Neutrophil (primary cell): ENCODE results near the gene B3GALT6.
A peak's percentile ranks its signal among the peaks of the same experiment; 100 is the strongest.

Source experiments
- H3K27ac ChIP-seq: fragments of 200-600 bp; sonication (generic); 2 replicates; pipeline ENCODE4 v1.5.1; 2016; ENCODE audit warnings: mild to moderate bottlenecking, moderate library complexity
- H3K27me3 ChIP-seq: fragments of 200-600 bp; sonication (generic); 2 replicates; pipeline ENCODE4 v1.6.0; 2016; ENCODE audit warnings: mild to moderate bottlenecking
- H3K36me3 ChIP-seq: fragments of 200-600 bp; sonication (generic); 2 replicates; pipeline ENCODE4 v1.5.1; 2017
- H3K4me1 ChIP-seq, 2 experiments: fragments of 200-600 bp in 1 of 2; sonication (generic) in 1 of 2; 1 replicate in 1 of 2; 2 replicates in 1 of 2; pipeline versions ENCODE4 v1.5.1 to v1.6.1; 2013 to 2016; ENCODE audit warnings: low read depth in 1 of 2, low read length in 1 of 2, mild to moderate bottlenecking in 1 of 2, moderate library complexity in 1 of 2; ENCODE audit not compliant: control insufficient read depth in 1 of 2, insufficient read depth in 1 of 2
- H3K4me3 ChIP-seq, 2 experiments: fragments of 200-600 bp in 1 of 2; sonication (generic) in 1 of 2; 1 replicate in 1 of 2; 2 replicates in 1 of 2; pipeline ENCODE4 v1.5.1; 2013 to 2016; ENCODE audit warnings: low read depth in 1 of 2, low read length in 1 of 2, mild to moderate bottlenecking in 1 of 2, moderate library complexity in 1 of 2
- H3K9me3 ChIP-seq: fragments of 200-600 bp; sonication (generic); 2 replicates; pipeline ENCODE4 v1.5.1; 2016
- CTCF ChIP-seq: fragments of 200-600 bp; sonication (generic); IDR thresholded peaks from 2 replicates; pipeline ENCODE4 v1.5.1; 2016; ENCODE audit warnings: antibody characterized with exemption

The B3GALT6 gene

GRCh38 chr1:1232208-1232795, at the start of gene B3GALT6:
Gene B3GALT6 (plus strand): TSS chr1:1232237. CDS start chr1:1232279, 42 bp downstream.
- TF ChIP-seq CTCF = no peak
- Histone ChIP-seq H3K9me3 (no peaks in the 10 kb centered on the region), H3K36me3 (peaks cover 19% of the 10 kb centered on the region), H3K27ac (peak within 1 kb of the TSS; percentile 85), H3K4me3 (peak within 1 kb of the TSS; percentile 80 to 95), H3K27me3 (peaks cover 6% of the 10 kb centered on the region), H3K4me1 (peaks cover 22 to 27% of the 10 kb centered on the region in 2 experiments)

DNA sequence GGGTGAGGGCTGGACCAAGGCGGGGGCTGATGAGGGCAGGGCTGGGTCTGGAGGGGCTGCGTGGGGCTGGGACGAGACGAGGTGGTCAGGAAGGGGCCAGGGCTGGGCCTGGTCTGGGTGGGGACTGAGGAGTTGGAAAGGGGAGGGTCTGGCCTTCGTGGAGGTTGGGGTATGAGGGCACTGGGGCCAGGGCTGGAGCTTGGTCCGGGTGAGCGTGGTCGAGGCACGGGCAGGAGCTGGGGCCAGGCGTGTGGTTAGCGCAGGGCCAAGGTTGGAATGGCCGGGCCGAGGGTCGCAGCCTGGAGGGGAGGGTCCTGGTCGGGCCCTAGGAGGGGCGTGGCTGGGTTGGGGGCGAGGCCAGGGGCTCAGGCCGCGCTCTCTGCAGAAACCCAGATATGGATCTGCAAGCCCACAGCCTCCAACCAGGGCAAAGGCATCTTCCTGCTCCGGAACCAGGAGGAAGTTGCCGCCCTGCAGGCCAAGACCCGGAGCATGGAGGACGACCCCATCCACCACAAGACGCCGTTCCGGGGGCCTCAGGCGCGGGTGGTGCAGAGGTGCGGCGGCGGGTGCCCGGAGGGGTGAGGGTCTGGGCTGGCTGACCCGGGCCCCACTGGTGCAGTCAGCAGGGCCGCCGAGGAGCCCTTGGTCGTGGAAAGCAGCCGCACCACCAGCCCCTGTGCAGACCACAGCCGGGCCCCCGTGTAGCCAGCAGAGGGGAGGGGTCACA, 49.4 kb upstream of the B3GALT6 start:
- Histone ChIP-seq H3K4me1 (no peaks in the 10 kb centered on the region), H3K4me3 (no peak overlapping the region), H3K9me3 (no peaks in the 10 kb centered on the region), H3K27ac (no peak overlapping the region), H3K27me3 (peaks cover 28% of the 10 kb centered on the region), H3K36me3 (no peaks in the 10 kb centered on the region)
- TF ChIP-seq CTCF = no peak

DNA sequence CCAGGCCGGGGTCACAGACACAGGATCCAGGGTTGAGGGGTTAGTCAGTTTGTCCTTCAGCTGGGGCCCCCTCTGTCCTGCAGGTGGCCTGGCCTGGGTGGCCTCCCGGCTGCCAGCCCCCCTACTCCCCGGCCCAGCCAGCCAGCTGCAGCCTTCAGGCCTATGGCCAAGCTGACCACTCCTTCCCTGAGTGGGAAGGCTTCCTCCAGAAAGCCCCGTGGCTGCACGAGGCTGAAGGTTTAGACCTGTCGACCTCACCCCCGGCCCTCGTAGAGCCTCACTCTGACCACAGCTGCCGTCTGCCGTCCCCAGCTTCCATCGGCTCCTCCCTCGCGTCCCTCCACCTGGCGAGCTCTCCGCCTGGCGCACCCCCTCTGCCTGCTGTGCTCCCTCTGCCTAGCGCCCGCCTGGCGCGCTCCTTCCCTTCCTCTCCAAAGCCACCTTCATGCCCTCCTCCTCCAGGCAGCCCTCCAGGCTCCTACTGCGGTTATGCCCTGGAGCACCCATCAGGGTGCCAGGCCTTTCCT, 48.8 kb upstream of the B3GALT6 start:
- Histone ChIP-seq H3K4me1 (no peaks in the 10 kb centered on the region), H3K4me3 (no peak overlapping the region), H3K9me3 (no peaks in the 10 kb centered on the region), H3K27me3 (peaks cover 28% of the 10 kb centered on the region), H3K27ac (no peak overlapping the region), H3K36me3 (no peaks in the 10 kb centered on the region)
- TF ChIP-seq CTCF = no peak

DNA sequence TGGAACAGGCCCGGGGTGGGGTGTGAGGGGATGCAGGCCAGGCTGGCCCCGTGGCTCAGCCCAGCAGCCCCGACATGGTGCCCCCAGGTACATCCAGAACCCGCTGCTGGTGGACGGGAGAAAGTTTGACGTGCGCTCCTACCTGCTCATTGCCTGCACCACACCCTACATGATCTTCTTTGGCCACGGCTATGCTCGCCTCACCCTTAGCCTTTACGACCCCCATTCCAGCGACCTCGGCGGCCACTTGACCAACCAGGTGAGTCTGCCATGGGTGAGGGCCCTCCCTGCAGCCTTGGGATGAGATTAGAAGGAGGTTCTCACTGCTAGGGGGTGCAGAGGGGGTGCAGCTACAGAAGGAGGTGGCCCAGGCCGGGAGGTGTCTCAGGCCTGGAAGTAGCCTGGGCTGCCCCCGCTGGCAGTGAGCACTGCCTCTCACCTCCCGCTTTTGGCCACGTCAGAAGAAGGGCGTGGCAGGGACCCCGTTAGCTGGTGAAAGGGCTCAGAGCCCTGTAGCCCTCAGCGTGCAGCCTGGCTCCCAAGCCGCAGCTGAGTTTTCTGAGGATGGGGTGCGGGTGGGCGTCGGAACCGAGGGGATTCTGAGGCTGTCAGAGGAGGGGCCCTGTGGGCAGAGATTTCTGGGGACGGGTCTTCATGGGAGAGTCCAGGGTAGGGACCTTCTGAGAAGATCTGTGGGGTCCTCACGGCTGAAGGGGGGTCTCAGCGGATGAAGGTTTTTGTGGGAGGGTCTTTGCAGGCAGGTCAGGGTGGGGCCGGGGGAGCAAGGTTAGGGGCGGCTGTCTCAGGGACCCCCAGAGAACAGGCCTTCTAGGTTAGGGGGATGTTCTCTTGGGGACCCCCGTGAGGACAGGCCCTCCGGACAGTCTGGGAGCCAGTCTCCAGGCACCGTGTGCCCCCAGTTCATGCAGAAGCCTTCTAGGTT, 47.9 kb upstream of the B3GALT6 start:
- Histone ChIP-seq H3K36me3 (no peaks in the 10 kb centered on the region), H3K27ac (no peak overlapping the region), H3K4me3 (no peak overlapping the region), H3K9me3 (no peaks in the 10 kb centered on the region), H3K4me1 (peaks cover 4% of the 10 kb centered on the region in 2 experiments), H3K27me3 (peaks cover 28% of the 10 kb centered on the region)
- no peak for TF ChIP-seq CTCF

GRCh38 chr1:1185101-1185765, 46.8 kb upstream of the B3GALT6 start:
- H3K36me3 ChIP-seq = no peaks in the 10 kb centered on the region
- peaks cover 28% of the 10 kb centered on the region for H3K27me3 ChIP-seq
- H3K4me1 ChIP-seq = peaks cover 7 to 8% of the 10 kb centered on the region in 2 experiments
- no peaks in the 10 kb centered on the region for H3K9me3 ChIP-seq
- TF ChIP-seq CTCF = no peak
- no peak overlapping the region for H3K27ac ChIP-seq
- H3K4me3 ChIP-seq = no peak overlapping the region
